ENCODE data around the gene BAZ2B. TPM values are rescaled to one million over a fixed set of nuclear protein-coding genes. Genes with fewer than 3 reads are reported as not detected.

BAZ2B gene
- total and polyA plus RNA-seq, 7 donors, result 7.6 to 156 (median 105) TPM

GRCh38 chr2:159561242-159561641, 55.1 kb downstream of the BAZ2B start:
- H3K4me3 ChIP-seq, result no peak overlapping the region
- H3K27ac ChIP-seq, result no peak overlapping the region
- no peak for TF ChIP-seq EP300 (IDR thresholded peaks at IDR 0.05)
- no peak for TF ChIP-seq CTCF (IDR thresholded peaks at IDR 0.05)
- TF ChIP-seq POLR2AphosphoS5 (IDR thresholded peaks at IDR 0.05), result no peak
- no peak for TF ChIP-seq POLR2A (IDR thresholded peaks at IDR 0.05)
- no peaks in the 10 kb centered on the region for H3K9me3 ChIP-seq
- intact Hi-C loops (cut with DNase I), result no loop called here
- DNase-seq, result no peak
- no peaks in the 10 kb centered on the region for H3K36me3 ChIP-seq
- H3K4me1 ChIP-seq, result peaks cover 0 to 21% (median 11%) of the 10 kb centered on the region in 4 donors
- no peaks in the 10 kb centered on the region for H3K27me3 ChIP-seq

- Histone ChIP-seq H3K27me3 (no peaks in the 10 kb centered on the region), H3K4me1 (peaks cover 0 to 19% (median 10%) of the 10 kb centered on the region in 4 donors), H3K27ac (no peak overlapping the region), H3K36me3 (no peaks in the 10 kb centered on the region), H3K9me3 (no peaks in the 10 kb centered on the region), H3K4me3 (no peak overlapping the region)
- no peak for DNase-seq
- TF ChIP-seq EP300 (IDR thresholded peaks at IDR 0.05) (no peak), CTCF (IDR thresholded peaks at IDR 0.05) (no peak), POLR2A (IDR thresholded peaks at IDR 0.05) (no peak), POLR2AphosphoS5 (IDR thresholded peaks at IDR 0.05) (no peak)
- WGBS, 2 donors, result 93 to 96% methylated on average over 4 of the region's 4 CpGs
- intact Hi-C loops (cut with DNase I), result loop anchor here (10.0 kb wide), 1 partner anchor 156 kb away; the partner anchor contains the start of gene MARCHF7
Observed at GRCh38 chr2:159559034-159559433, 57.3 kb downstream of the BAZ2B start.

- Histone ChIP-seq H3K36me3 (no peaks in the 10 kb centered on the region), H3K27ac (no peak overlapping the region), H3K4me3 (no peak overlapping the region), H3K27me3 (no peaks in the 10 kb centered on the region), H3K9me3 (no peaks in the 10 kb centered on the region), H3K4me1 (peaks cover 0 to 19% (median 9%) of the 10 kb centered on the region in 4 donors)
- 95 to 98% methylated on average over 4 of the region's 4 CpGs for WGBS, 2 donors
- intact Hi-C loops (cut with DNase I), result loop anchor here (10.0 kb wide), 1 partner anchor 156 kb away; the partner anchor contains the start of gene MARCHF7
- DNase-seq, result no peak
- TF ChIP-seq EP300 (IDR thresholded peaks at IDR 0.05) (no peak), POLR2AphosphoS5 (IDR thresholded peaks at IDR 0.05) (no peak), CTCF (IDR thresholded peaks at IDR 0.05) (no peak)
Observed at GRCh38 chr2:159558479-159558878, 57.9 kb downstream of the BAZ2B start.

- no peaks in the 10 kb centered on the region for H3K9me3 ChIP-seq
- H3K36me3 ChIP-seq, result no peaks in the 10 kb centered on the region
- TF ChIP-seq EP300 (IDR thresholded peaks at IDR 0.05) (no peak), POLR2A (IDR thresholded peaks at IDR 0.05) (no peak), CTCF (IDR thresholded peaks at IDR 0.05) (peak in 2 of 4 experiments; percentile 39 to 45)
- peaks cover 0 to 19% (median 9%) of the 10 kb centered on the region in 4 donors for H3K4me1 ChIP-seq
- no peak overlapping the region for H3K27ac ChIP-seq
- H3K4me3 ChIP-seq, result no peak overlapping the region
- intact Hi-C loops (cut with DNase I), result loop anchor here (10.0 kb wide), 1 partner anchor 157 kb away; the partner anchor contains the start of gene MARCHF7
- WGBS, 2 donors, result 61 to 77% methylated on average over 5 of the region's 5 CpGs
- no peaks in the 10 kb centered on the region for H3K27me3 ChIP-seq
- DNase-seq, result no peak
Observed at GRCh38 chr2:159557437-159558034, 58.8 kb downstream of the BAZ2B start.

Measured in sigmoid colon (tissue), 7 donors.